Measurements from ENCODE around the gene UCMA.

- no peak for TF ChIP-seq POLR2A (IDR thresholded peaks at IDR 0.05)
- TF ChIP-seq, protein P1, sequence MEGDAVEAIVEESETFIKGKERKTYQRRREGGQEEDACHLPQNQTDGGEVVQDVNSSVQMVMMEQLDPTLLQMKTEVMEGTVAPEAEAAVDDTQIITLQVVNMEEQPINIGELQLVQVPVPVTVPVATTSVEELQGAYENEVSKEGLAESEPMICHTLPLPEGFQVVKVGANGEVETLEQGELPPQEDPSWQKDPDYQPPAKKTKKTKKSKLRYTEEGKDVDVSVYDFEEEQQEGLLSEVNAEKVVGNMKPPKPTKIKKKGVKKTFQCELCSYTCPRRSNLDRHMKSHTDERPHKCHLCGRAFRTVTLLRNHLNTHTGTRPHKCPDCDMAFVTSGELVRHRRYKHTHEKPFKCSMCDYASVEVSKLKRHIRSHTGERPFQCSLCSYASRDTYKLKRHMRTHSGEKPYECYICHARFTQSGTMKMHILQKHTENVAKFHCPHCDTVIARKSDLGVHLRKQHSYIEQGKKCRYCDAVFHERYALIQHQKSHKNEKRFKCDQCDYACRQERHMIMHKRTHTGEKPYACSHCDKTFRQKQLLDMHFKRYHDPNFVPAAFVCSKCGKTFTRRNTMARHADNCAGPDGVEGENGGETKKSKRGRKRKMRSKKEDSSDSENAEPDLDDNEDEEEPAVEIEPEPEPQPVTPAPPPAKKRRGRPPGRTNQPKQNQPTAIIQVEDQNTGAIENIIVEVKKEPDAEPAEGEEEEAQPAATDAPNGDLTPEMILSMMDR (IDR thresholded peaks at IDR 0.05) = no peak
These were observed 23.5 kb upstream of the UCMA start for GRCh38 chr10:13257621-13258140.

All from uterus (tissue), 2 donors.